OCI-LY1 (cell line): ENCODE measurements around the gene GPR3.

Experiments
- H2AFZ ChIP-seq: fragments of 200-600 bp; sonication (generic), shearing (Covaris generic); 2 replicates; pipeline ENCODE4 v1.6.0; 2014; ENCODE audit warnings: antibody characterized with exemption, mild to moderate bottlenecking, low read length
- H3F3A ChIP-seq: fragments of 200-600 bp; sonication (generic), shearing (Covaris generic); 2 replicates; pipeline ENCODE4 v1.6.0; 2014; ENCODE audit warnings: mild to moderate bottlenecking, antibody characterized with exemption, low read length, moderate library complexity; ENCODE audit not compliant: insufficient read depth
- H3K27ac ChIP-seq: fragments of 200-600 bp; sonication (generic); 2 replicates; pipeline ENCODE4 v1.5.1; 2014; ENCODE audit warnings: low read length, mixed run types, mild to moderate bottlenecking, low read depth; ENCODE audit not compliant: poor library complexity, severe bottlenecking
- H3K27me3 ChIP-seq: fragments of 200-600 bp; sonication (generic); 2 replicates; pipeline ENCODE4 v1.6.0; 2014; ENCODE audit warnings: antibody characterized with exemption, mild to moderate bottlenecking, low read length, moderate library complexity; ENCODE audit not compliant: insufficient read depth
- H3K36me3 ChIP-seq: fragments of 200-600 bp; sonication (generic); 2 replicates; pipeline ENCODE4 v1.6.1; 2014; ENCODE audit warnings: mild to moderate bottlenecking, antibody characterized with exemption, low read length, moderate library complexity, mixed read lengths; ENCODE audit not compliant: insufficient read depth
- H3K4me1 ChIP-seq: fragments of 200-600 bp; sonication (generic); 2 replicates; pipeline ENCODE4 v1.5.1; 2014; ENCODE audit warnings: mild to moderate bottlenecking, low read length, moderate library complexity; ENCODE audit not compliant: insufficient read depth, severe bottlenecking
- H3K4me2 ChIP-seq: fragments of 200-600 bp; sonication (generic), shearing (Covaris generic); 2 replicates; pipeline ENCODE4 v1.6.1; 2014; ENCODE audit warnings: low read length
- H3K4me3 ChIP-seq: fragments of 200-600 bp; sonication (generic); 2 replicates; pipeline ENCODE4 v1.5.1; 2014; ENCODE audit warnings: low read length, low read depth, mild to moderate bottlenecking, mixed read lengths; ENCODE audit not compliant: poor library complexity, severe bottlenecking
- H3K79me2 ChIP-seq: fragments of 200-600 bp; shearing (Covaris generic); 2 replicates; pipeline ENCODE4 v1.6.1; 2016; ENCODE audit warnings: mixed run types, low read length, mixed read lengths; ENCODE audit not compliant: insufficient read depth
- H3K9ac ChIP-seq: fragments of 200-600 bp; sonication (generic), shearing (Covaris generic); 2 replicates; pipeline ENCODE4 v1.6.1; 2014; ENCODE audit warnings: mild to moderate bottlenecking, low read length, mixed read lengths
- H3K9me2 ChIP-seq: fragments of 200-600 bp; sonication (generic), shearing (Covaris generic); 2 replicates; pipeline ENCODE4 v1.6.1; 2014; ENCODE audit warnings: low read depth, mild to moderate bottlenecking, low read length, mixed read lengths
- H3K9me3 ChIP-seq: fragments of 200-600 bp; shearing (Covaris generic); 2 replicates; pipeline ENCODE4 v1.6.1; 2014; ENCODE audit warnings: low read length, mixed read lengths
- H4K20me1 ChIP-seq: fragments of 200-600 bp; sonication (generic), shearing (Covaris generic); 2 replicates; pipeline ENCODE4 v1.6.0; 2016; ENCODE audit warnings: mild to moderate bottlenecking, low read length; ENCODE audit not compliant: insufficient read depth
- EZH2 ChIP-seq: fragments of 200-600 bp; sonication (generic), shearing (Covaris generic); IDR thresholded peaks from 2 replicates; pipeline ENCODE4 v1.8.0; 2017; ENCODE audit warnings: borderline replicate concordance, mixed run types, mild to moderate bottlenecking, antibody characterized with exemption, low read length, moderate library complexity, mixed read lengths
- TF ChIP-seq, protein P1 (sequence below): fragments of 200-600 bp; sonication (generic), shearing (Covaris generic); IDR thresholded peaks from 2 replicates; pipeline ENCODE4 v1.5.1; 2017; ENCODE audit warnings: mild to moderate bottlenecking, antibody characterized with exemption, low read length, moderate library complexity, mixed read lengths

Gene GPR3

DNA sequence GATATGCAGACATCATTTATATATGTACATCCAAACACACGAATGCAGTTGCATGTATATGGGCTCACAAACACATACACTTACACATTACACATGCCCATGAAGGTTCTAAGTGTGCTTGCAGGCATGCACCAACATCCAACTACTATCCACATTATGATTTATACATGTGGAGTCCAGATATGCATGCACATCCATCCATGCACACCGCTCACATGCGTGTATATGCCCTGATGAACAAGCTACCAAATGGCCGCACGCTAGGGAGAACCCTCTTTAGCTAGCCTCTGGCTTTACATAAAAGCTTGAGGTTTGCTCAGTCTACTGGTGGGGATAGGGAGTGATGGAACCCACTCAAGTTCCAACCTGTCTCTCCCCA, 8.5 kb downstream of the GPR3 start:
- H3K27ac ChIP-seq, result no peak overlapping the region
- H2AFZ ChIP-seq, result no peak overlapping the region
- H3K9ac ChIP-seq, result no peak overlapping the region
- H4K20me1 ChIP-seq, result no peaks in the 10 kb centered on the region
- peaks cover 38% of the 10 kb centered on the region for H3K4me1 ChIP-seq
- H3K9me2 ChIP-seq, result no peaks in the 10 kb centered on the region
- H3F3A ChIP-seq, result no peaks in the 10 kb centered on the region
- TF ChIP-seq, protein P1, sequence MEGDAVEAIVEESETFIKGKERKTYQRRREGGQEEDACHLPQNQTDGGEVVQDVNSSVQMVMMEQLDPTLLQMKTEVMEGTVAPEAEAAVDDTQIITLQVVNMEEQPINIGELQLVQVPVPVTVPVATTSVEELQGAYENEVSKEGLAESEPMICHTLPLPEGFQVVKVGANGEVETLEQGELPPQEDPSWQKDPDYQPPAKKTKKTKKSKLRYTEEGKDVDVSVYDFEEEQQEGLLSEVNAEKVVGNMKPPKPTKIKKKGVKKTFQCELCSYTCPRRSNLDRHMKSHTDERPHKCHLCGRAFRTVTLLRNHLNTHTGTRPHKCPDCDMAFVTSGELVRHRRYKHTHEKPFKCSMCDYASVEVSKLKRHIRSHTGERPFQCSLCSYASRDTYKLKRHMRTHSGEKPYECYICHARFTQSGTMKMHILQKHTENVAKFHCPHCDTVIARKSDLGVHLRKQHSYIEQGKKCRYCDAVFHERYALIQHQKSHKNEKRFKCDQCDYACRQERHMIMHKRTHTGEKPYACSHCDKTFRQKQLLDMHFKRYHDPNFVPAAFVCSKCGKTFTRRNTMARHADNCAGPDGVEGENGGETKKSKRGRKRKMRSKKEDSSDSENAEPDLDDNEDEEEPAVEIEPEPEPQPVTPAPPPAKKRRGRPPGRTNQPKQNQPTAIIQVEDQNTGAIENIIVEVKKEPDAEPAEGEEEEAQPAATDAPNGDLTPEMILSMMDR, result no peak
- no peak for TF ChIP-seq EZH2
- no peak overlapping the region for H3K4me3 ChIP-seq
- no peaks in the 10 kb centered on the region for H3K27me3 ChIP-seq
- peaks cover 12% of the 10 kb centered on the region; the same call in 1 of the 2 replicates for H3K36me3 ChIP-seq
- H3K4me2 ChIP-seq, result no peak overlapping the region
- no peaks in the 10 kb centered on the region for H3K79me2 ChIP-seq
- H3K9me3 ChIP-seq, result no peaks in the 10 kb centered on the region

DNA sequence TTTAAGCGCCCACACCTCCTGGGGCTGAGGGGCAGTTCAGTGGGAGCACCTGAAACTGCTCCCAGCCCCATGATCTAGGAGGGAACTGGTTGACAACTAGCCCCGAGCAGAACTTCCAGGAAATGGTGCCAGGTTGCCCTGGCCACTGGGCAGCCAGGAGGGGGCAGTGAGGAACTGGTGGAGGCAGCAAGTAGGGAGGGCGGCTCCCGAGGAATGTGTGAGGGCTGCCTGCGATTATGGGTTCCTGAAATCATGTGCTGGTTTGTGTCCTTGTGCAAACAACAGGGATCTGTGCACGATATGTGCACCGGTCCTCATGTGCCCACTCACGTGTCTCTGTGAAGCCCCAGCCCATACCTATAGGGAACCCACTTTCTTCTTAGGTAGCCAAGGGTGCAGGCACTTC, 9.9 kb downstream of the GPR3 start:
- peaks cover 52% of the 10 kb centered on the region for H3K4me1 ChIP-seq
- no peaks in the 10 kb centered on the region for H3K79me2 ChIP-seq

DNA sequence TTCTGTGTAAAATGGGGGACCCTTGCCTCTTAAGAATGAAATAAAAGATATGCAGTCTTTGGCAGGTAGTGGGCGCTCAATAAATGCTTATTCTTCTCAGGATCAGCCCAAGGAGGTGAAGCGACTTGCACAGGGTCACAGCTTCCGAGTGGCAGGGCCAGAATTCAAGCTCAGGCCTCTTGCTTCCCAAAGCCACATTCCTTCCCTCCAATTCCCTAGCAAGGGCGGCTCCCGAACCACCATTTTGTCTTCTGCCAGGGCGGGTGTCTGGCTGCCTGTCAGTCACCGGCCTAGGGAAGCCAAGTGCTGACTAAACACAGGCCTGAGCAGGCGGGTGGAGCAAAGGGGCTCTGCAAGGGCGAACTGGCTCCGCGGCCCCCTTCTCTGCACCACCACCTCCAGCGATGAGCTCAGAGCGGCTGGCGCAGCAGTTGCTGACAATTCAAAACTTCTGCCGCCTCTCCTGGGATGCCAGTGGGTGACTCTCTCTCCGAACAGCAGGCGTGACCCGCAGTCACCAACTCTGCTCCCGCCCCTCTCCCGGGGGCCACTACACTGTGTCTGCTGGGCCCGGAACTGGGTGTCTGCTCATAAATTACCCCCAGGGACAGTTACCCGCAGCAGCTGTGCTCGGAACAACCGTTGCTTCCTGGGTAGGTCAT, 10.8 kb downstream of the GPR3 start:
- Histone ChIP-seq H2AFZ (no peak overlapping the region), H3K9ac (peak overlapping the region; percentile 52), H4K20me1 (no peaks in the 10 kb centered on the region), H3K9me3 (no peaks in the 10 kb centered on the region), H3K4me3 (peak overlapping the region; percentile 28), H3K27ac (peak overlapping the region; percentile 94), H3K36me3 (peaks cover 32% of the 10 kb centered on the region), H3K27me3 (no peaks in the 10 kb centered on the region), H3K79me2 (no peaks in the 10 kb centered on the region), H3K9me2 (no peaks in the 10 kb centered on the region), H3K4me1 (peaks cover 60% of the 10 kb centered on the region), H3F3A (no peaks in the 10 kb centered on the region), H3K4me2 (peak overlapping the region; percentile 65)
- TF ChIP-seq, protein P1, result peak; percentile 66
- no peak for TF ChIP-seq EZH2

More for the DNA sequence above, 9.9 kb downstream of the GPR3 start:
- Histone ChIP-seq H2AFZ (no peak overlapping the region), H3K4me2 (peak overlapping the region; percentile 65; the same call in 1 of the 2 replicates), H3K27ac (peak overlapping the region; percentile 94), H3K27me3 (no peaks in the 10 kb centered on the region), H3K9me3 (no peaks in the 10 kb centered on the region), H3F3A (no peaks in the 10 kb centered on the region), H3K36me3 (peaks cover 23% of the 10 kb centered on the region), H3K9ac (peak overlapping the region; percentile 52; the same call in 1 of the 2 replicates), H3K9me2 (no peaks in the 10 kb centered on the region), H4K20me1 (no peaks in the 10 kb centered on the region), H3K4me3 (no peak overlapping the region)
- TF ChIP-seq EZH2, result no peak
- TF ChIP-seq, protein P1, result peak; percentile 21; the same call in 1 of the 2 replicates
